ENCODE data around the gene EBF3. TPM values are rescaled to one million over a fixed set of nuclear protein-coding genes. Genes with fewer than 3 reads are reported as not detected.

EBF3 gene
- total RNA-seq, 1 experiment from 2014 or later: not detected

DNA sequence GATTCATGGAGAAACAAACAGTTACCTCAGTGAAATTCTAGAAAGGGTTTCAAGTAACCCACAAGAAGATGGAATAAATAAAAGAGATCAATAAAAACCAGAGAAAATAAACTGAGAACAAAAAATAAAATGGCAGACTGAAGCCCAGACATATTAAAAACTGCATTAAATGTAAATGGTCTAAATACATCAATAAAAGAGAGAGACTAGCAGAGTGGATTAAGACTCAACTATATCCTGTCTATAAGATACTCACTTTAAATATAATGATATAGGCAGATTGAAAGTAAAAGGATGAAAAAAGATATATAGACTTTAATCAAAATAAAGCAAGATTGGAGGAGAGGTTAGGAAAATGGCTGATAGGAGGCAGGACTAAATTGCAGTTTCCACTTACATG, 18.8 kb upstream of the EBF3 start:
- BruUV-seq (replicated peaks): no TSS peak
- POLR2A ChIA-PET: no interaction called here
- no peak for DNase-seq (ENCODE audit: unreplicated experiment)
- no peaks in the 10 kb centered on the region for H3K4me1 Mint-ChIP-seq (ENCODE audit: insufficient read depth, unreplicated experiment)
- no peaks in the 10 kb centered on the region for H3K27me3 Mint-ChIP-seq (ENCODE audit: insufficient read depth, unreplicated experiment)
- H3K36me3 Mint-ChIP-seq (ENCODE audit: insufficient read depth, unreplicated experiment): no peaks in the 10 kb centered on the region
- intact Hi-C loops (cut with micrococcal nuclease): no loop called here
- TF ChIP-seq CTCF (IDR thresholded peaks at IDR 0.05; ENCODE audit: unreplicated experiment): no peak
- CTCF ChIA-PET: no interaction called here
- H3K9me3 Mint-ChIP-seq (ENCODE audit: unreplicated experiment): peaks cover 40% of the 10 kb centered on the region
- no peak overlapping the region for H3K4me3 Mint-ChIP-seq (ENCODE audit: unreplicated experiment)
- no peak overlapping the region for H3K27ac Mint-ChIP-seq (ENCODE audit: low read depth, unreplicated experiment)

GRCh38 chr10:129978980-129979379, 14.9 kb upstream of the EBF3 start:
- CTCF ChIA-PET: no interaction called here
- TF ChIP-seq CTCF (IDR thresholded peaks at IDR 0.05; ENCODE audit: unreplicated experiment): no peak
- Mint-ChIP-seq H3K4me3 (ENCODE audit: unreplicated experiment) (no peak overlapping the region), H3K4me1 (ENCODE audit: insufficient read depth, unreplicated experiment) (peaks cover 5% of the 10 kb centered on the region), H3K9me3 (ENCODE audit: unreplicated experiment) (peaks cover 38% of the 10 kb centered on the region), H3K36me3 (ENCODE audit: insufficient read depth, unreplicated experiment) (no peaks in the 10 kb centered on the region), H3K27me3 (ENCODE audit: insufficient read depth, unreplicated experiment) (no peaks in the 10 kb centered on the region), H3K27ac (ENCODE audit: low read depth, unreplicated experiment) (no peak overlapping the region)
- BruUV-seq (replicated peaks): no TSS peak
- DNase-seq (ENCODE audit: unreplicated experiment): no peak
- intact Hi-C loops (cut with micrococcal nuclease): no loop called here
- POLR2A ChIA-PET: no interaction called here

GRCh38 chr10:129978322-129978721, 14.2 kb upstream of the EBF3 start:
- Mint-ChIP-seq H3K4me3 (ENCODE audit: unreplicated experiment) (no peak overlapping the region), H3K27ac (ENCODE audit: low read depth, unreplicated experiment) (no peak overlapping the region), H3K4me1 (ENCODE audit: insufficient read depth, unreplicated experiment) (peaks cover 5% of the 10 kb centered on the region), H3K36me3 (ENCODE audit: insufficient read depth, unreplicated experiment) (no peaks in the 10 kb centered on the region), H3K27me3 (ENCODE audit: insufficient read depth, unreplicated experiment) (no peaks in the 10 kb centered on the region), H3K9me3 (ENCODE audit: unreplicated experiment) (peaks cover 37% of the 10 kb centered on the region)
- intact Hi-C loops (cut with micrococcal nuclease): no loop called here
- BruUV-seq (replicated peaks): no TSS peak
- ChIA-PET CTCF (no interaction called here), POLR2A (no interaction called here)
- no peak for DNase-seq (ENCODE audit: unreplicated experiment)
- TF ChIP-seq CTCF (IDR thresholded peaks at IDR 0.05; ENCODE audit: unreplicated experiment): no peak

- CTCF ChIA-PET: interaction anchor here (1.0 kb wide), 1 partner anchor 8 kb away, joined by 3 read pairs; no protein-coding TSS in a partner anchor
- no TSS peak for BruUV-seq (replicated peaks)
Measured at GRCh38 chr10:129977794-129978193, 13.7 kb upstream of the EBF3 start.

More at GRCh38 chr10:129977794-129978193, 13.7 kb upstream of the EBF3 start:
- POLR2A ChIA-PET: no interaction called here
- H3K4me1 Mint-ChIP-seq (ENCODE audit: insufficient read depth, unreplicated experiment): peaks cover 5% of the 10 kb centered on the region
- H3K36me3 Mint-ChIP-seq (ENCODE audit: insufficient read depth, unreplicated experiment): no peaks in the 10 kb centered on the region
- H3K27me3 Mint-ChIP-seq (ENCODE audit: insufficient read depth, unreplicated experiment): no peaks in the 10 kb centered on the region
- intact Hi-C loops (cut with micrococcal nuclease): no loop called here
- H3K9me3 Mint-ChIP-seq (ENCODE audit: unreplicated experiment): peaks cover 32% of the 10 kb centered on the region
- TF ChIP-seq CTCF (IDR thresholded peaks at IDR 0.05; ENCODE audit: unreplicated experiment): no peak
- H3K27ac Mint-ChIP-seq (ENCODE audit: low read depth, unreplicated experiment): no peak overlapping the region
- H3K4me3 Mint-ChIP-seq (ENCODE audit: unreplicated experiment): no peak overlapping the region
- DNase-seq (ENCODE audit: unreplicated experiment): no peak
